HL-60 (cell line): ENCODE results near the gene GSC.

Experiments
- GABPA ChIP-seq: IDR thresholded peaks from 2 replicates; pipeline ENCODE4 v1.6.1; 2012; ENCODE audit warnings: low read depth
- POLR2AphosphoS5 ChIP-seq: IDR thresholded peaks from 2 replicates; pipeline ENCODE4 v1.6.1; 2012; ENCODE audit warnings: low read depth
- REST ChIP-seq: IDR thresholded peaks from 2 replicates; pipeline ENCODE4 v1.6.1; 2012; ENCODE audit warnings: low read depth; ENCODE audit not compliant: insufficient replicate concordance
- SPI1 ChIP-seq: IDR thresholded peaks from 2 replicates; pipeline ENCODE4 v1.6.1; 2012; ENCODE audit warnings: low read depth, mild to moderate bottlenecking, borderline replicate concordance
- TF ChIP-seq, protein P1 (sequence below): IDR thresholded peaks from one replicate; pipeline ENCODE4 v1.5.1; 2011; ENCODE audit warnings: low read length, control low read depth, inconsistent platforms; ENCODE audit not compliant: insufficient read depth

- TF ChIP-seq, protein P1, sequence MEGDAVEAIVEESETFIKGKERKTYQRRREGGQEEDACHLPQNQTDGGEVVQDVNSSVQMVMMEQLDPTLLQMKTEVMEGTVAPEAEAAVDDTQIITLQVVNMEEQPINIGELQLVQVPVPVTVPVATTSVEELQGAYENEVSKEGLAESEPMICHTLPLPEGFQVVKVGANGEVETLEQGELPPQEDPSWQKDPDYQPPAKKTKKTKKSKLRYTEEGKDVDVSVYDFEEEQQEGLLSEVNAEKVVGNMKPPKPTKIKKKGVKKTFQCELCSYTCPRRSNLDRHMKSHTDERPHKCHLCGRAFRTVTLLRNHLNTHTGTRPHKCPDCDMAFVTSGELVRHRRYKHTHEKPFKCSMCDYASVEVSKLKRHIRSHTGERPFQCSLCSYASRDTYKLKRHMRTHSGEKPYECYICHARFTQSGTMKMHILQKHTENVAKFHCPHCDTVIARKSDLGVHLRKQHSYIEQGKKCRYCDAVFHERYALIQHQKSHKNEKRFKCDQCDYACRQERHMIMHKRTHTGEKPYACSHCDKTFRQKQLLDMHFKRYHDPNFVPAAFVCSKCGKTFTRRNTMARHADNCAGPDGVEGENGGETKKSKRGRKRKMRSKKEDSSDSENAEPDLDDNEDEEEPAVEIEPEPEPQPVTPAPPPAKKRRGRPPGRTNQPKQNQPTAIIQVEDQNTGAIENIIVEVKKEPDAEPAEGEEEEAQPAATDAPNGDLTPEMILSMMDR, result no peak
- TF ChIP-seq GABPA (no peak), REST (no peak), POLR2AphosphoS5 (no peak), SPI1 (no peak)
Measured at GRCh38 chr14:94780536-94781399, 10.9 kb upstream of the GSC start.
